Epithelial cell of esophagus (primary cell): ENCODE measurements around the gene MEGF11.

Experiments used
- DNase-seq: peaks from one replicate; pipeline ENCODE4 v3.0.0; 2010; ENCODE audit warnings: low read depth
- H3K4me3 ChIP-seq: 2 replicates; pipeline ENCODE4 v1.5.1; 2011; ENCODE audit warnings: mild to moderate bottlenecking, low read length, control low read depth
- CTCF ChIP-seq: IDR thresholded peaks from 2 replicates; pipeline ENCODE4 v1.5.1; 2011; ENCODE audit warnings: low read depth, mild to moderate bottlenecking, low read length, control low read depth, inconsistent platforms; ENCODE audit not compliant: insufficient read depth; ENCODE audit errors: missing control alignments

MEGF11 gene

DNA sequence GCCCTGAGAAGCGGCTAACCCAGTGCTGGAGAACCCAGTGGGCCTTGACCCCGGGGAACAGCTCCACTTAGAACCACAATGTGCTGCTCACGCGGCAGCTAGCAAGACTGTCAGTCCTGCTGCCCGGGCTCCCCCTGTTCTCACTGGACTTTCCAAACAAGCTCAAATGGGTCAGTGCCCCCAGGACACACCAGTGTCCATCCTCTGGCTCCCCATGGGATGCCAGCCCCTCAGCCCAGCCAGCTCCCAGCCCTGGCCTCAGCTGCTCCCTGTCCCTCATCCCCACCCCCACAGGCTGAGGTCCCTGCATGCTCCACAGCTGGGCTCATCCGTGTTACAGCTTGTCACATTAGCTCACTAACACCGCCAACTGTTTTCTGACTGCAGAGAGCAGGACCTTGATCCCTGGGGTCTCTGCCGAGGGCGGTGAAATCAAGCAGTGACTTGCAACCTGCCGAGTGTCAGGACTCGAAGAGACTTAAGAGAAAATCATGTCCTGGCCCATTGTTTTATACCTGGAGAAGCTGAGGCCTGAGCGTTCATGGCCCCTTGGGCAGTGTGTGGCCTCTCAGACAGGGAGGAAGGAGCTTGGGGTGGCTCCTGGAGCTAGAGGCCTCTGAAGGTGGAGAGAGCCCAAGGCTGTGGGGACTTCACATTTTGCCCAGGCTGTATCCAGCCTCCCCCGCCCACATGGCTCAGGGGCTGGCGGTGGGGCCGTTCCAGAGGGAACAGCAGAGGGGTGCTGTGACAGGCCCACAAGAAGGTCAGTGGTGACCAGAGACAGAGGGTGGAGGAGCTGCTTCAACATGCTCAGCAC, 157.5 kb downstream of the MEGF11 start:
- no peak for TF ChIP-seq CTCF
- DNase-seq = no peak
- H3K4me3 ChIP-seq = no peak overlapping the region

DNA sequence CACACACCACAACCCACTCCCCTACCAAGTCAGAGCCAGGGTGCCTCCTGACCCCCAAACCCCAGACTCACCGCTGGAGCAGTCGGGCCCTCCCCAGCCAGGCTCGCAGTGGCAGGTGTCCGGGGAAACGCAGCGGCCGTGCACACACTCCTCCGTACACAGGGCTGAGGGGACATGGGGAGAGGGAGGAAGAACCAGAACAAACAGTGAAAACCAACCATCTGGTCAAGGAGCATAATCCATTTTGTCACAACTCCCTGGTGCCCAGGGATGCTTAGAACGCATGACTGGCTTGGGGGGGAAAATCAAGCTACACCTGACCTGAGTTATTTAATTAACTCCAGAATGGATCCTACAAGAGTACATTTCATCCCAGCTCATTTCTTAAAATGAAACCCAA, 159.2 kb downstream of the MEGF11 start:
- no peak for DNase-seq
- TF ChIP-seq CTCF = no peak
- no peak overlapping the region for H3K4me3 ChIP-seq

GRCh38 chr15:66092053-66093016, 161.2 kb downstream of the MEGF11 start:
- H3K4me3 ChIP-seq = no peak overlapping the region
- TF ChIP-seq CTCF = no peak
- DNase-seq = no peak

DNA sequence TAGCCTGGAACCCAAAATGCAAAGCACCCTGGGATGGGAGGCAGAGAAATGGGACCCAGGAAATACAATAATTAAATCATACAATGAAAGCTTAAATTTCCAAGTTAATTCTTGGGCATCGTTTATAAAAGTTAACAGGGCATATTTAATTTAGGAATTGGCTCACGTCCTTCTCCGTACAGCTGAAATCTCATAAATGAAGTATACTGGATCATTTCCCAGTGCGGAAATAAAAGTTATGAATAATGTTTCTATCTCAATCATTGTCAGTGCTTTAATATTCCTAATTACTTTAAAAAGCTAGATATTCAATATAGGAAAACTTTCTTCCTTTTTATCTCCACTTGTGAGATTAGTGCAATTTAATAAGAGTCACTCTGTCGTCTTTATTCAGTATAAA, 164.0 kb downstream of the MEGF11 start:
- no peak for DNase-seq
- no peak overlapping the region for H3K4me3 ChIP-seq
- no peak for TF ChIP-seq CTCF

- no peak for TF ChIP-seq CTCF
- no peak for DNase-seq
These were observed 164.5 kb downstream of the MEGF11 start for GRCh38 chr15:66089049-66089448.

DNA sequence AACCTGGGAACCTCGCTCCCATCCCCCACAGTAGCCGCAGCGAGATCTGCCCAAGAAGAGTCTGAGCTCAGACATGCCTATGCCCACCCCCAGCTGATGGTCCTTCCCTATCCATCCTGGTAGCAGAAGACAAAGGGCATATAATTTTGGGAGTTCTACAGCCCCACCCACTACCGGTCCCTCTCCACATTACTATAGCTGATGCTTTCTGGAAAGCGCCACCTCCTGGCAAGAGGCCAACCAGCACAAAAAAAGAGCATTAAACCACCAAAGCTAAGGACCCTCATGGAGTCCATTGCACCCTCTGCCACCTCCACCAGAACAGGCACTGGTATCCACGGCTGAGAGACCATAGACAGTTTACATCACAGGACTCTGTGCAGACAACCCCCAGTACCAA, 168.4 kb downstream of the MEGF11 start:
- no peak for TF ChIP-seq CTCF
- no peak overlapping the region for H3K4me3 ChIP-seq
- DNase-seq = no peak

More at GRCh38 chr15:66089049-66089448, 164.5 kb downstream of the MEGF11 start:
- H3K4me3 ChIP-seq = no peak overlapping the region
